ENCODE measurements around the gene CXCL13.
"Not testable (repeated sequence)": the region's sequence is repeated elsewhere in the genome, so short reads cannot be mapped to it uniquely, and the experiment has no call there.

CXCL13 gene

GRCh38 chr4:77636902-77637301, 31.3 kb downstream of the CXCL13 start:
- no peak overlapping the region for H3K27ac ChIP-seq
- TF ChIP-seq CTCF (conservative IDR thresholded peaks at IDR 0.05) = no peak

- H3K27ac ChIP-seq = not testable (repeated sequence)
These were observed 38.4 kb downstream of the CXCL13 start for GRCh38 chr4:77644069-77644468.

- no peak overlapping the region for H3K27ac ChIP-seq
- no peak for TF ChIP-seq CTCF (conservative IDR thresholded peaks at IDR 0.05)
These were observed 45.2 kb downstream of the CXCL13 start for GRCh38 chr4:77650787-77651186.

- H3K27ac ChIP-seq = no peak overlapping the region
- no peak for TF ChIP-seq CTCF (conservative IDR thresholded peaks at IDR 0.05)
These were observed 46.2 kb downstream of the CXCL13 start for GRCh38 chr4:77651820-77652219.

GRCh38 chr4:77652237-77652897, 46.7 kb downstream of the CXCL13 start:
- no peak overlapping the region for H3K27ac ChIP-seq
- TF ChIP-seq CTCF (conservative IDR thresholded peaks at IDR 0.05) = no peak

GRCh38 chr4:77653162-77653758, 47.6 kb downstream of the CXCL13 start:
- no peak overlapping the region for H3K27ac ChIP-seq
- no peak for TF ChIP-seq CTCF (conservative IDR thresholded peaks at IDR 0.05)

- not testable (repeated sequence) for H3K27ac ChIP-seq
These were observed 54.7 kb downstream of the CXCL13 start for GRCh38 chr4:77660318-77660717.

Measured in VCaP (cell line).